Osteoblast (primary cell): ENCODE results near the gene PPIL6. TPM values are rescaled to one million over a fixed set of nuclear protein-coding genes. Genes with fewer than 3 reads are reported as not detected.

Source experiments
- DNase-seq: peaks from one replicate; pipeline ENCODE4 v3.0.0; 2011; ENCODE audit warnings: low spot score, mixed read lengths; ENCODE audit not compliant: insufficient read length; ENCODE audit errors: missing footprints
- H2AFZ ChIP-seq: 2 replicates; pipeline ENCODE4 v1.6.0; 2011; ENCODE audit warnings: mild to moderate bottlenecking, low read length
- H3K27ac ChIP-seq: 2 replicates; pipeline ENCODE4 v1.5.1; 2011; ENCODE audit warnings: mild to moderate bottlenecking, low read depth, low read length, moderate library complexity
- H3K27me3 ChIP-seq: 2 replicates; pipeline ENCODE4 v1.6.0; 2012; ENCODE audit warnings: mild to moderate bottlenecking, control low read depth, inconsistent platforms, low read length, moderate library complexity; ENCODE audit not compliant: insufficient read depth
- H3K36me3 ChIP-seq: 2 replicates; pipeline ENCODE4 v1.5.1; 2011; ENCODE audit warnings: mild to moderate bottlenecking, low read length, control low read depth, moderate library complexity; ENCODE audit not compliant: insufficient read depth
- H3K4me1 ChIP-seq: 2 replicates; pipeline ENCODE4 v1.5.1; 2011; ENCODE audit warnings: mild to moderate bottlenecking, low read length, control low read depth, moderate library complexity; ENCODE audit not compliant: insufficient read depth
- H3K4me2 ChIP-seq: 2 replicates; pipeline ENCODE4 v1.6.0; 2011; ENCODE audit warnings: mild to moderate bottlenecking, low read length; ENCODE audit not compliant: insufficient read depth
- H3K4me3 ChIP-seq: fragments of 200-600 bp; sonication (generic); 3 replicates; pipeline ENCODE4 v1.5.1; 2012; ENCODE audit warnings: mild to moderate bottlenecking, low read length, inconsistent platforms; ENCODE audit not compliant: insufficient read depth
- H3K79me2 ChIP-seq: 2 replicates; pipeline ENCODE4 v1.6.0; 2012; ENCODE audit warnings: mild to moderate bottlenecking, low read length, control low read depth, inconsistent platforms; ENCODE audit not compliant: insufficient read depth
- H3K9me3 ChIP-seq: 2 replicates; pipeline ENCODE4 v1.5.1; 2011; ENCODE audit warnings: low read depth, low read length, control low read depth
- H4K20me1 ChIP-seq: 2 replicates; pipeline ENCODE4 v1.6.0; 2012; ENCODE audit warnings: mild to moderate bottlenecking, low read length, control low read depth; ENCODE audit not compliant: insufficient read depth
- CTCF ChIP-seq: IDR thresholded peaks from 2 replicates; pipeline ENCODE4 v1.5.1; 2011; ENCODE audit warnings: mild to moderate bottlenecking, low read depth, low read length, moderate library complexity; ENCODE audit errors: extremely low read depth
- total RNA-seq: library from RNA; depleted of rRNA; stranded (reverse); fragments of >200 nt; gene quantifications from 2 replicates; pipeline ENCODE4 v1.2.3, GENCODE V29; 2012

PPIL6 gene
- total RNA-seq, 1 donor: 5.8 TPM

GRCh38 chr6:109447878-109448555, 7.6 kb upstream of the PPIL6 start:
- H4K20me1 ChIP-seq: no peaks in the 10 kb centered on the region
- DNase-seq: peak; percentile 48

GRCh38 chr6:109447087-109447486, 6.7 kb upstream of the PPIL6 start:
- Histone ChIP-seq H3K4me1 (no peaks in the 10 kb centered on the region), H3K36me3 (peaks cover 12% of the 10 kb centered on the region), H3K27me3 (no peaks in the 10 kb centered on the region), H3K79me2 (no peaks in the 10 kb centered on the region), H3K27ac (no peak overlapping the region), H2AFZ (no peak overlapping the region), H3K4me2 (no peak overlapping the region), H4K20me1 (no peaks in the 10 kb centered on the region), H3K9me3 (no peaks in the 10 kb centered on the region), H3K4me3 (no peak overlapping the region)
- TF ChIP-seq CTCF: no peak
- DNase-seq: peak; percentile 51

More at GRCh38 chr6:109447878-109448555, 7.6 kb upstream of the PPIL6 start:
- H3K9me3 ChIP-seq: no peaks in the 10 kb centered on the region
- no peak overlapping the region for H2AFZ ChIP-seq
- peaks cover 12% of the 10 kb centered on the region for H3K36me3 ChIP-seq
- H3K27me3 ChIP-seq: no peaks in the 10 kb centered on the region
- H3K4me1 ChIP-seq: no peaks in the 10 kb centered on the region
- H3K4me2 ChIP-seq: no peak overlapping the region
- no peak overlapping the region for H3K4me3 ChIP-seq
- H3K27ac ChIP-seq: no peak overlapping the region
- no peak for TF ChIP-seq CTCF
- H3K79me2 ChIP-seq: no peaks in the 10 kb centered on the region

- DNase-seq: peak; percentile 60
- Histone ChIP-seq H3K79me2 (no peaks in the 10 kb centered on the region), H2AFZ (no peak overlapping the region), H3K4me2 (no peak overlapping the region), H3K9me3 (no peaks in the 10 kb centered on the region), H3K36me3 (peaks cover 9% of the 10 kb centered on the region), H3K4me3 (no peak overlapping the region), H3K4me1 (peaks cover 3% of the 10 kb centered on the region), H4K20me1 (peaks cover 5% of the 10 kb centered on the region), H3K27ac (no peak overlapping the region), H3K27me3 (no peaks in the 10 kb centered on the region)
- no peak for TF ChIP-seq CTCF
These were observed 6.1 kb upstream of the PPIL6 start for GRCh38 chr6:109446541-109446940.

- Histone ChIP-seq H3K36me3 (peaks cover 9% of the 10 kb centered on the region), H3K27ac (no peak overlapping the region), H3K4me2 (no peak overlapping the region), H3K79me2 (no peaks in the 10 kb centered on the region), H3K27me3 (no peaks in the 10 kb centered on the region), H2AFZ (no peak overlapping the region), H4K20me1 (peaks cover 5% of the 10 kb centered on the region), H3K4me3 (no peak overlapping the region), H3K4me1 (peaks cover 8% of the 10 kb centered on the region), H3K9me3 (no peaks in the 10 kb centered on the region)
- DNase-seq: no peak
- TF ChIP-seq CTCF: no peak
These were observed 5.6 kb upstream of the PPIL6 start for GRCh38 chr6:109446072-109446471.
